Stimulated activated CD8-positive, alpha-beta memory T cell treated with anti-CD3 and anti-CD28 coated beads, Interleukin-12 subunit alpha, Interleukin-12 subunit beta, amount 100 ng/mL, for 4 hours (primary cell): ENCODE measurements around the gene TEFM.
"Not testable (repeated sequence)": the region's sequence is repeated elsewhere in the genome, so short reads cannot be mapped to it uniquely, and the experiment has no call there.

Experiments
- DNase-seq: peaks from one replicate; pipeline ENCODE4 v3.0.0-alpha.2; 2020; ENCODE audit warnings: low read depth

The TEFM gene

GRCh38 chr17:30906101-30906911, at the start of gene TEFM:
TSS of gene TEFM (minus strand) at chr17:30906238. CDS start at chr17:30906198, 40 bp downstream.
- DNase-seq: peak; percentile 77

GRCh38 chr17:30954046-30954830, 48.2 kb upstream of the TEFM start:
- DNase-seq: no peak

GRCh38 chr17:30952638-30953393, 46.8 kb upstream of the TEFM start:
- no peak for DNase-seq

GRCh38 chr17:30950669-30951399, 44.8 kb upstream of the TEFM start:
- DNase-seq: no peak

- DNase-seq: no peak
Observed at GRCh38 chr17:30950189-30950588, 44.2 kb upstream of the TEFM start.

- DNase-seq: no peak
Observed at GRCh38 chr17:30947796-30948195, 41.8 kb upstream of the TEFM start.

- no peak for DNase-seq
Observed at GRCh38 chr17:30942308-30943079, 36.5 kb upstream of the TEFM start.

- no peak for DNase-seq
Observed at GRCh38 chr17:30939051-30939689, 33.1 kb upstream of the TEFM start.

GRCh38 chr17:30933966-30934365, 27.9 kb upstream of the TEFM start:
- no peak for DNase-seq

GRCh38 chr17:30931582-30931981, 25.5 kb upstream of the TEFM start:
- not testable (repeated sequence) for DNase-seq

- no peak for DNase-seq
Observed at GRCh38 chr17:30930495-30930894, 24.5 kb upstream of the TEFM start.

GRCh38 chr17:30929861-30930260, 23.8 kb upstream of the TEFM start:
- not testable (repeated sequence) for DNase-seq

GRCh38 chr17:30929081-30929633, 23.1 kb upstream of the TEFM start:
- DNase-seq: no peak

GRCh38 chr17:30928584-30928983, 22.5 kb upstream of the TEFM start:
- no peak for DNase-seq

GRCh38 chr17:30927756-30928155, 21.7 kb upstream of the TEFM start:
- DNase-seq: no peak

GRCh38 chr17:30926516-30926915, 20.5 kb upstream of the TEFM start:
- no peak for DNase-seq

- no peak for DNase-seq
Observed at GRCh38 chr17:30924341-30924740, 18.3 kb upstream of the TEFM start.

- no peak for DNase-seq
Observed at GRCh38 chr17:30922235-30923030, 16.4 kb upstream of the TEFM start.

GRCh38 chr17:30921544-30922196, 15.6 kb upstream of the TEFM start, which contains the start of gene ADAP2:
TSS of gene ADAP2 (plus strand) at chr17:30921945. CDS start at chr17:30922015, 70 bp downstream.
- no peak for DNase-seq
